Activated T-helper 1 cell treated with Interleukin-2 at 50 U/mL for 16 hours (primary cell): Measurements from ENCODE around the gene AXIN1.
"Not testable (repeated sequence)": the region's sequence is repeated elsewhere in the genome, so short reads cannot be mapped to it uniquely, and the experiment has no call there.

Source experiments
- DNase-seq: peaks from one replicate; pipeline ENCODE4 v3.0.0-alpha.2; 2020; ENCODE audit warnings: low read depth

Gene AXIN1, protein sequence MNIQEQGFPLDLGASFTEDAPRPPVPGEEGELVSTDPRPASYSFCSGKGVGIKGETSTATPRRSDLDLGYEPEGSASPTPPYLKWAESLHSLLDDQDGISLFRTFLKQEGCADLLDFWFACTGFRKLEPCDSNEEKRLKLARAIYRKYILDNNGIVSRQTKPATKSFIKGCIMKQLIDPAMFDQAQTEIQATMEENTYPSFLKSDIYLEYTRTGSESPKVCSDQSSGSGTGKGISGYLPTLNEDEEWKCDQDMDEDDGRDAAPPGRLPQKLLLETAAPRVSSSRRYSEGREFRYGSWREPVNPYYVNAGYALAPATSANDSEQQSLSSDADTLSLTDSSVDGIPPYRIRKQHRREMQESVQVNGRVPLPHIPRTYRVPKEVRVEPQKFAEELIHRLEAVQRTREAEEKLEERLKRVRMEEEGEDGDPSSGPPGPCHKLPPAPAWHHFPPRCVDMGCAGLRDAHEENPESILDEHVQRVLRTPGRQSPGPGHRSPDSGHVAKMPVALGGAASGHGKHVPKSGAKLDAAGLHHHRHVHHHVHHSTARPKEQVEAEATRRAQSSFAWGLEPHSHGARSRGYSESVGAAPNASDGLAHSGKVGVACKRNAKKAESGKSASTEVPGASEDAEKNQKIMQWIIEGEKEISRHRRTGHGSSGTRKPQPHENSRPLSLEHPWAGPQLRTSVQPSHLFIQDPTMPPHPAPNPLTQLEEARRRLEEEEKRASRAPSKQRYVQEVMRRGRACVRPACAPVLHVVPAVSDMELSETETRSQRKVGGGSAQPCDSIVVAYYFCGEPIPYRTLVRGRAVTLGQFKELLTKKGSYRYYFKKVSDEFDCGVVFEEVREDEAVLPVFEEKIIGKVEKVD

GRCh38 chr16:352547-353403, at the start of gene AXIN1:
TSS of gene AXIN1 (minus strand) at chr16:352723. CDS start at chr16:347025, 5,698 bp downstream.
- DNase-seq: peak; percentile 100

GRCh38 chr16:401468-402348, 49.2 kb upstream of the AXIN1 start, which contains the start of gene DECR2:
TSS of gene DECR2 (plus strand) at chr16:401885. CDS start at chr16:401964, 79 bp downstream.
- DNase-seq: peak; percentile 97

DNA sequence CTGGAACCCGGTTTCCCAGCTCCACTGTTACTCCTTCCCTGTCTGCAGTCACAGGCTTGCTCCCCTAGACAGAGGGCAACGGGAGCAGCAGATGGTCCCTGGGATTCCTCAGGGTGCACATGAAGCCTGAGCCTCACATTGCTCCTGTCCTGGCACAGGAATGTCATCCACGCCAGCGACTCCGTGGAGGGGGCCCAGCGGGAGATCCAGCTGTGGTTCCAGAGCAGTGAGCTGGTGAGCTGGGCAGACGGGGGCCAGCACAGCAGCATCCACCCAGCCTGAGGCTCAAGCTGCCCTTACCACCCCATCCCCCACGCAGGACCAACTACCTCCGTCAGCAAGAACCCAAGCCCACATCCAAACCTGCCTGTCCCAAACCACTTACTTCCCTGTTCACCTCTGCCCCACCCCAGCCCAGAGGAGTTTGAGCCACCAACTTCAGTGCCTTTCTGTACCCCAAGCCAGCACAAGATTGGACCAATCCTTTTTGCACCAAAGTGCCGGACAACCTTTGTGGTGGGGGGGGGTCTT, 47.6 kb upstream of the AXIN1 start:
- no peak for DNase-seq

DNA sequence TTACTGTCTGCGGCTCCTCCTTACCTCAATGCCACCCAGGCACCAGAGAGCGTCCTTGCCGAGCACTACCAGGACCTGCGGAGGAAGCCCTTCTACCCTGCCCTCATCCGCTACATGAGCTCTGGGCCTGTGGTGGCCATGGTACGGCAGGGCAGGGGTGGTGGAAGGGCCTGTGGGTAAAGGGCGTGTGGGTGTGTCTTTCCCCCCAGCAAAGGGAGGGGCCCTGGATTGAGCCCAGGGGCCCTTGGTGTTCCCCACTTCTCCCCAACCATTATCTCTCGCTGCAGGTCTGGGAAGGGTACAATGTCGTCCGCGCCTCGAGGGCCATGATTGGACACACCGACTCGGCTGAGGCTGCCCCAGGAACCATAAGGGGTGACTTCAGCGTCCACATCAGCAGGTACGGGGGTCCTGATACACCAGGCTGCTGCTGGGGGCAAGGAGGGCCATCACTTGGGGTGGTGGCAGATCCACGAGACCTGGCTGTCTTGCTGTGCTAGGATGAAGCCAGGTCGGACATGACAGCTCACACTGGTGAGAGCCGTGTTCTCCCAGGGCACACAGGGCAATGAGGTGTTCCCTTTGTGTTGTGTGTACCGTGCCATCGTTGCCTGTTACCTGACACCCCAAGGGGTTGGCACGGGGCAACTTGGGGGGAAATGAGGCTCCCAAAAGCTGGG, 47.0 kb upstream of the AXIN1 start:
- no peak for DNase-seq

DNA sequence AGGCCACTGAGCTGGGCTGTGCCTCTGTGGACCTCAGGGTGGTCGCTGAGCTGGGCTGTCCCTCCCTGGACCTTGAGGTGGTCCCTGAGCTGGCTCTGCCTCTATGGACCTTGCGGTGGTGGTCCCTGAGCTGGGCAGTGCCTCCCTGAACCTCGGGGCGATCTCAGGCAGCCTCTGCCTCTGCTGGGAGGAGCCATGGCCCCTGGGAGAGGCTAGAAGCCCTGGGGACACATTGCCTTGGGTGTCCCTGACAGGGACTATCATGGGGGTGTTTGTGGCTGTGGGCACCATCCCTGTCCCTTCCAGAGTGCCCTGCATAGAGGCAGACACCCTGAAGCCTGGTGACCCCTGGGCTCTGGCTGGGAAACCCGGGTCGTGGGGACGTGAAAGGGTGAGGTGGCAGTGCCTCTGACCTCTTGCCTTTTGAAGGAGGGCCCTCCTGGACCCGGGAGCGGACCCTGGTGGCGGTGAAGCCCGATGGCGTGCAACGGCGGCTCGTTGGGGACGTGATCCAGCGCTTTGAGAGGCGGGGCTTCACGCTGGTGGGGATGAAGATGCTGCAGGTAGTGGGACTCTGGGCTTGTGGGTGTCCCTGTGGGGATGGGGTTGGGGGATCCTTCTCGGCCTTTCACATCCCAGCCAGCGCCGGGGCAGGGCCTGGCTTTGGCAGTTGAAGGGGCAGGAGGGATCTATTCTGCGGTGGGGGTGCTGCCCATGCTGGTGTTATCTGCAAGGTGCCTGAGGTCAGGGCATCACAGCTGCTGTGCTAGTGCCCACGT, 46.2 kb upstream of the AXIN1 start:
- DNase-seq: no peak

DNA sequence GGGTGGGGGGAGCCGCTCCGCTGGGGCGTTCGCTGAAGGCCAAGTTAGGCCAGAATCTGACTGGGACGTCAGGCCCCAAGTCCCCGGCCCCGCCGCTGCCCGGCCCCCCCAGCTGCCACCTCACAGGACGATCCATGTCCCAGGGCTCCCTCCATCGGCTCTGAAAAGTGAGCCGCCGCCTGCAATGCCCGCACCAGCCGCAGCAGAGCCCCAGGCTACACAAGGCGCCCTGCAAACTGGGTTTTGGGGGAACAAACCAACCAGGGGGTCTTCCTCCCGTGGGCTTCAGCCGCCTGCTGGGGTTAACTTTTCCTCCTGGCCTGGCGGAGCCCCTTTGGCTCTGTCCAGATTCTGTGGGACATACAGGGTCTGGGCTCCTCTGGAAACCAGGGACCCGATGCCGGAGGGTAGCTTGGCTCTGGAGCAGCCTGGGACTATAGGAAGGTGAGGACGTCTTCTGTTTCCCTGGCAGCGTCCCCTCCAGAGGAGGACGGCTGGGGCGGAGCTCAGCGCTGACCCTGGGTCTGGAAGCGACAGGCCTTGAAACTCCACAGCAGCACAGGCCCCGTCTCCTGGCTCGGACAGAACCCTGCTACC, 45.3 kb upstream of the AXIN1 start:
- no peak for DNase-seq

DNA sequence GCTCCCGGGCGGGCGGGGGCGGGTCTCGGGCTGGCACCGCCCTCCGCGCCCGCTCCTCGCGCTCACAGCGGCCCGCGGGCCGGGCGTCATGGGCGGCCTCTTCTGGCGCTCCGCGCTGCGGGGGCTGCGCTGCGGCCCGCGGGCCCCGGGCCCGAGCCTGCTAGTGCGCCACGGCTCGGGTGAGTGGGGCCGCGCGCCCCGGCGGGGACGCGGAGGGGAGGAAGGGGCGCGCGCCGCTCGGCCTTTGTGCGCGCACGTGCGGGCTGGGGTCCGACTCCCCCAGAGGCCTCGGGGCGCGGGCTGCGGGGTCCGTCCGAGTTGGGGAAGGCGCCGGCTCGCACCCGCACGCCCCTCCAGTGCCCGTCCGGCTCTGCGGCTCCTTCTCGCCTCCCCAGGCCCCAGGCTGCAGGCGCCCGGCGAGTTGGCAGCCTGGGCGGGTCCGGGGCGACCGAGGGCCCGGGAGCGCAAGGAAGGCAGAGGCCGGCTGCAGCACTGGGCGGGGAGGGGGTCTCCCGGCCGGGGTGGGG, 44.7 kb upstream of the AXIN1 start, which contains the start of gene NME4:
Gene NME4 (plus strand): TSS at position 65 of the 527 bp plus-strand sequence. CDS start 24 bp downstream, at position 89.
- no peak for DNase-seq

GRCh38 chr16:396605-397004, 44.1 kb upstream of the AXIN1 start:
- DNase-seq: no peak

DNA sequence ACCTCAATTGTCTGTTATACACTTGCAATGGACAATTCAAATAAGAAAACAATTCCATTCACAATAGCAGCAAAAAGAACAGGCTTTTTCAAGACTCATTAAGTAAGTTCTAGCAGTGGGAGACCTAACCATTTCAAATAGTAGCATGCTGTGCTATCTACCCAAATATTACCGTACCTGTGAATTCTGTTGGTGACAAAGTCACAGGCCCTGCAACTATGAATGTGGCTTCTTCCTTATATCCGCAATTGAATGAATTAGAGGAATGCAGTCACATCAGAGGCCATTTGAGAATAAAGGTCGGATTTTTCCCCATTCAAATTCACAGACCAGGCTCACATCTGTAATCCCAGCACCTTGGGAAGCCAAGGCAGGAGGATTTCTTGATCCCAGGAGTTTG, 43.7 kb upstream of the AXIN1 start:
- no peak for DNase-seq

GRCh38 chr16:392450-393030, 40.0 kb upstream of the AXIN1 start:
- DNase-seq: no peak

GRCh38 chr16:391885-392335, 39.4 kb upstream of the AXIN1 start:
- peak; percentile 61 for DNase-seq

DNA sequence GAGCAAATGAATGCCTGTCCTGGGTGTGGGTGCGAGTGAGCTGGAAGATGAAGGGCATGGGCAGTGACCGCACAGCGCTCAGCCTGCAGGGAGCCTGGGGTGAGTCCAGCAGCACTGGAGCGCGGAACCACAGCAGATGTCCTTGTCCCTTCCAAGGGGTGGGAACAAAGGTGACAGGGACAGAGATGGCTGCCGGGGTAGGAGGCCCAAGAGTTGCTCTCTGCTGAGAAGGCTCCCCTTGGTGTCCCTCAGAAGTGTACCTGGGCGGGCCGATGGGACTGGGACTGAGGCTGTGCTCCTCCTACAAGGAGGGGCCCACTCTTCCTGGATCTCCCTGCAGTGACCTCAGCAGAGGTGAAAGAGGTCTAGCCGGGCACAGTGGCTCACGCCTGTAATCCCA, 36.8 kb upstream of the AXIN1 start:
- DNase-seq: no peak

DNA sequence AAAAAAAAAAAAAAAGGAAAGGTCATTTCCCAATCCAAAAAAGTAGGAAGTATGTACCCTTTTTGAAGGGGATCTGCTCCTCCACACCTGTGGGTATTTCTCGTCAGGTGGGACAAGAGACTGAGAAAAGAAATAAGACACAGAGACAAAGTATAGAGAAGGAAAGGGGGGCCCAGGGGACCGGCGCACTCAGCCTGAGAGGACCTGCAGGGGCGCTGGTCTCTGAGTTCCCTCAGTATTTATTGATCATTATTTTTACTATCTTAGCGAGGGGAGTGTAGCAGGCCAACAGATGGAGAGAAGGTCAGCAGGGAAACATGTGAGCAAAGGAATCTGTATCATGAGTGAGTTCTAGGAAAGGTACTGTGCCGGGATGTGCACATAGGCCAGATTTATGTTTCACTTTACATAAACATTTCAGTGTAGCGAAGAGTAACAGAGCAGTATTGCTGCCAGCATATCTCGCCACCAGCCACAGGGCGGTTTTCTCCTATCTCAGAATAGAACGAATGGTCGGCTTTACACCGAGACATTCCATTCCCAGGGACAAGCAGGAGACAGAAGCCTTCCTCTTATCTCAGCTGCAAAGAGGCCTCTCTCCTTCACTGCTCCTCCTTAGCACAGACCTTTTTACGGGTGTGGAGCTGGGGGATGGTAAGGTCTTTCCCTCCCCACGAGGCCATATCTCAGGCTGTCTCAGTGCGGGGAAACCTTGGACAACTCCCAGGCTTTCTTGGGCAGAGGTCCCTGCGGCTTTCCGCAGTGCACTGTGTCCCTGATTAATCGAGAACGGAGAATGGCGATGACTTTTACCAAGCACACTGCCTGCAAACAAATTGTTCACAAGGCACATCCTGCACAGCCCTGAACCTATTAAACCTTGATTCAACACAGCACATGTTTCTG, 35.5 kb upstream of the AXIN1 start:
- not testable (repeated sequence) for DNase-seq

DNA sequence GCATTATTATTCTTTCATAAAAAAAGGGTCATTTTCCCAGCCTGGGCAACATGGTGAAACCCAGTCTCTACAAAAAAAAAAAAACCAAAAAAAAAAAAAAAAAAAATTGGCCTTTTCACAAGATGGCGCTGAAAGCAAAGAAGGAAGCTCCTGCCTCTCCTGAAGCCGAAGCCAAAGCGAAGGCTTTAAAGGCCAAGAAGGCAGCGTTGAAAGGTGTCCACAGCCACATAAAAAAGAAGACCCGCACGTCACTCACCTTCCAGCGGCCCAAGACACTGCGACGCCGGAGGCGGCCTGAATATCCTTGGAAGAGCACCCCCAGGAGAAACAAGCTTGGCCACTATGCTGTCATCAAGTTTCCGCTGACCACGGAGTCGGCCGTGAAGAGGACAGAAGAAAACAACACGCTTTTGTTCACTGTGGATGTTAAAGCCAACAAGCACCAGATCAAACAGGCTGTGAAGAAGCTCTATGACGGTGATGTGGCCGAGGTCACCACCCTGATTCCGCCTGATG, 34.2 kb upstream of the AXIN1 start:
- DNase-seq: no peak

GRCh38 chr16:383326-384051, 31.0 kb upstream of the AXIN1 start:
- no peak for DNase-seq
